Ovary (tissue), 3 donors: ENCODE measurements around the gene WDR93.

Source experiments
- CTCF ChIP-seq, 3 donors: fragments of 450-650 bp in 2 of 3; fragments of 200-600 bp in 1 of 3; IDR thresholded peaks; one replicate each; pipeline versions ENCODE4 v1.5.1 to v1.8.0; 2016 to 2022; ENCODE audit warnings: antibody characterized with exemption in 3 of 3, mild to moderate bottlenecking in 1 of 3
- POLR2A ChIP-seq: fragments of 450-650 bp; IDR thresholded peaks from one replicate; pipeline ENCODE4 v1.6.1; 2017; ENCODE audit warnings: antibody characterized with exemption, mild to moderate bottlenecking, moderate library complexity
- donor health status: DM: no; HTN: no; CAD: no.

- no peak for TF ChIP-seq POLR2A
- TF ChIP-seq CTCF (IDR thresholded peaks at IDR 0.05): no peak
Observed at GRCh38 chr15:89677381-89677780, 13.2 kb upstream of the WDR93 start.
